ENCODE data around the gene UTP14C.

The UTP14C gene

DNA sequence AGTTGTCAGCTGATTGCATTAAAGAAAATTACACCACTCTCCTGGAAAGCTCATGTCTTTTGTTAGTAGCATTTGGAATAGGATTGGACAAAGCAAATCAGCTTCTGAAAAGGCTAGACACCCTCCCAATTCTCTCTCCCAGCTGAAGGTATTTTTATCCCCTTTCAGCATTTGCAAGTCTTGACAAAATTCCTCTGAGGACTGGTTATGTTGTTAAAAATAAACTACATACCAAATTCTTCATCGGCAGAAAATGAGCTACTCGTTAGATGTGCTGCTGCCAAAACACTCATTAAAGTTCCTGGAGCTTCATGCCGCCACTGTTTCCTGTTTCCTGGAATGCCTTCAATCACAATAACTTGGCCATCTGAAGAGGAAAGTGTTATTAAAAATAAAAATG lies 37.1 kb downstream of the UTP14C start:
- DNase-seq, result no peak
- H3K4me1 ChIP-seq (ENCODE audit: control extremely low read depth in 1 of 4, control insufficient read depth in 4 of 4, insufficient read depth in 4 of 4, low read length in 3 of 4), result peaks cover 0 to 3% (median 0%) of the 10 kb centered on the region in 4 experiments
- peaks cover 0 to 11% (median 5%) of the 10 kb centered on the region in 5 experiments for H3K9me3 ChIP-seq (ENCODE audit: control extremely low read depth in 1 of 5, control insufficient read depth in 4 of 5, insufficient read depth in 2 of 5, low read depth in 1 of 5, low read length in 4 of 5)
- WGBS (ENCODE audit: insufficient coverage), result no CpG with 5 or more reads among the region's 3 CpGs
- H3K36me3 ChIP-seq (ENCODE audit: control insufficient read depth in 4 of 4, insufficient read depth in 4 of 4, low read length in 3 of 4), result no peaks in the 10 kb centered on the region
- H3K27me3 ChIP-seq (replicated peaks in 2 of 5; ENCODE audit: control insufficient read depth in 4 of 5, insufficient read depth in 5 of 5, low read length in 4 of 5), result no peaks in the 10 kb centered on the region
- no peak overlapping the region for H3K4me3 ChIP-seq (ENCODE audit: control insufficient read depth in 1 of 7, extremely low read depth in 1 of 7, insufficient read depth in 4 of 7, low read depth in 2 of 7, low read length in 6 of 7)
- CTCF ChIA-PET, result interaction anchor here (0.7 kb wide), 1 partner anchor 13 kb away, joined by 3 read pairs; no protein-coding TSS in a partner anchor
- no peak overlapping the region for H3K27ac ChIP-seq (ENCODE audit: insufficient read depth in 1 of 2, low read depth in 1 of 2, low read length in 2 of 2, poor library complexity in 1 of 2, severe bottlenecking in 2 of 2)
- POLR2A ChIA-PET, result no interaction called here

GRCh38 chr13:52067237-52067636 lies 42.7 kb downstream of the UTP14C start:
- H3K27me3 ChIP-seq (replicated peaks in 2 of 5; ENCODE audit: control insufficient read depth in 4 of 5, insufficient read depth in 5 of 5, low read length in 4 of 5), result no peaks in the 10 kb centered on the region
- no peak overlapping the region for H3K4me3 ChIP-seq (ENCODE audit: control insufficient read depth in 1 of 7, extremely low read depth in 1 of 7, insufficient read depth in 4 of 7, low read depth in 2 of 7, low read length in 6 of 7)
- peaks cover 7 to 46% (median 13%) of the 10 kb centered on the region in 5 experiments for H3K9me3 ChIP-seq (ENCODE audit: control extremely low read depth in 1 of 5, control insufficient read depth in 4 of 5, insufficient read depth in 2 of 5, low read depth in 1 of 5, low read length in 4 of 5)
- ChIA-PET POLR2A (no interaction called here), CTCF (no interaction called here)
- H3K4me1 ChIP-seq (ENCODE audit: control extremely low read depth in 1 of 4, control insufficient read depth in 4 of 4, insufficient read depth in 4 of 4, low read length in 3 of 4), result no peaks in the 10 kb centered on the region
- DNase-seq, result peak; percentile 36 to 71 (median 57)
- no peaks in the 10 kb centered on the region for H3K36me3 ChIP-seq (ENCODE audit: control insufficient read depth in 4 of 4, insufficient read depth in 4 of 4, low read length in 3 of 4)
- H3K27ac ChIP-seq (ENCODE audit: insufficient read depth in 1 of 2, low read depth in 1 of 2, low read length in 2 of 2, poor library complexity in 1 of 2, severe bottlenecking in 2 of 2), result no peak overlapping the region

DNA sequence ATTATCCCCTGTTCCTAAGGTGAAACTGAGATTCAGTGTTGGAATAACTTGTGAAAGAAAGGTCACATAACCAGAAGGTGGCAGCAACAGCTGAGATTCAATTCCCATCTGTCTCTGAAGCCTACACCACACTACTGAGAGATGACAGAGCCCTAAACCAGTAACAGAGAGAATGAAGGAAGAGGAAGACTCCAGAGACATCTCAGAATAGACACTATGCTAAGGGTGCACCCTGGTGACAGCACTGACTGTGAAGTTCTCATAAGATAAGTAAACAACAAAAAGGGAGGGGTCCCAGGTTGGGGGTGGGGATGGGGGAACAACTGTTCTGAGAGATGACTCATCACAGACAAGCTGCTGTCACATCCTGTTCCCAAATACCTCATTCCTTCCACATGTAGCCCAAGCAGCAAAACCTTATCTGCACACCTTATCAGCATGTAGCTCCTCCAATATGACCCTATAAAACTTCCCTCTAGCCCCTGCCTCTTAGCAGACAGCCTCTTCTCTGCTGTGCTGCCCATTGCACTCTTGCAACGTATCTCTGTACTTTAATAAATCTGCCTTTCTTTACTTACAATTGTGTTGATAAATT lies 46.5 kb downstream of the UTP14C start:
- ChIA-PET POLR2A (no interaction called here), CTCF (interaction anchor here (1.5 kb wide), 1 partner anchor 33 kb away, joined by 5 read pairs; no protein-coding TSS in a partner anchor)
- peak; percentile 14 to 54 (median 47) for DNase-seq
- H3K9me3 ChIP-seq (ENCODE audit: control extremely low read depth in 1 of 5, control insufficient read depth in 4 of 5, insufficient read depth in 2 of 5, low read depth in 1 of 5, low read length in 4 of 5), result peaks cover 3 to 37% (median 13%) of the 10 kb centered on the region in 5 experiments
- 80% methylated on average over 1 of the region's 1 CpG for WGBS (ENCODE audit: insufficient coverage)
- no peak overlapping the region for H3K27ac ChIP-seq (ENCODE audit: insufficient read depth in 1 of 2, low read depth in 1 of 2, low read length in 2 of 2, poor library complexity in 1 of 2, severe bottlenecking in 2 of 2)
- H3K4me3 ChIP-seq (ENCODE audit: control insufficient read depth in 1 of 7, extremely low read depth in 1 of 7, insufficient read depth in 4 of 7, low read depth in 2 of 7, low read length in 6 of 7), result no peak overlapping the region
- no peaks in the 10 kb centered on the region for H3K27me3 ChIP-seq (replicated peaks in 2 of 5; ENCODE audit: control insufficient read depth in 4 of 5, insufficient read depth in 5 of 5, low read length in 4 of 5)
- no peaks in the 10 kb centered on the region for H3K36me3 ChIP-seq (ENCODE audit: control insufficient read depth in 4 of 4, insufficient read depth in 4 of 4, low read length in 3 of 4)
- H3K4me1 ChIP-seq (ENCODE audit: control extremely low read depth in 1 of 4, control insufficient read depth in 4 of 4, insufficient read depth in 4 of 4, low read length in 3 of 4), result no peaks in the 10 kb centered on the region

Measured in common myeloid progenitor, CD34-positive (primary cell).